Uterus (tissue), 4 donors: ENCODE measurements around the gene GPX4. TPM values are rescaled to one million over a fixed set of nuclear protein-coding genes. Genes with fewer than 3 reads are reported as not detected.

Experiments
- DNase-seq, 2 donors: peaks; one replicate each; pipeline ENCODE4 v3.0.0-alpha.2; 2019 to 2020
- H3K27ac ChIP-seq, 2 donors: fragments of 200-600 bp; sonication (generic); 1 replicate in 1 of 2; 2 replicates in 1 of 2; pipeline ENCODE4 v1.5.1; 2016 to 2018
- H3K27me3 ChIP-seq, 2 donors: fragments of 200-600 bp; sonication (generic); one replicate each; pipeline ENCODE4 v1.5.1; 2018 to 2019; ENCODE audit warnings: control low read depth in 1 of 2
- H3K36me3 ChIP-seq, 2 donors: fragments of 200-600 bp; sonication (generic); one replicate each; pipeline ENCODE4 v1.5.1; 2019; ENCODE audit warnings: control low read depth in 1 of 2
- H3K4me1 ChIP-seq, 2 donors: fragments of 200-600 bp; sonication (generic); one replicate each; pipeline ENCODE4 v1.5.1; 2018 to 2019; ENCODE audit warnings: control low read depth in 1 of 2
- H3K4me3 ChIP-seq, 2 donors: fragments of 200-600 bp; sonication (generic); 1 replicate in 1 of 2; 2 replicates in 1 of 2; pipeline ENCODE4 v1.5.1; 2018 to 2019; ENCODE audit warnings: mild to moderate bottlenecking in 1 of 2
- H3K9me3 ChIP-seq, 2 donors: fragments of 200-600 bp; sonication (generic); one replicate each; pipeline ENCODE4 v1.5.1; 2019; ENCODE audit warnings: control low read depth in 1 of 2
- POLR2A ChIP-seq, 2 donors: fragments of 450-650 bp; IDR thresholded peaks; one replicate each; pipeline ENCODE4 v1.6.1; 2016; ENCODE audit warnings: antibody characterized with exemption in 2 of 2, mild to moderate bottlenecking in 1 of 2, moderate library complexity in 1 of 2
- intact Hi-C: fragments of 100-400 bp; cut with DNase I; formaldehyde crosslinking; loops from one replicate; pipeline ENCODE4 v1.15.1; 2023; ENCODE audit warnings: low total_unique reads
- total RNA-seq, 4 donors: library from RNA; depleted of rRNA in 3 of 4; stranded (reverse); fragments of >200 nt in 3 of 4; gene quantifications; one replicate each; pipeline versions ENCODE4 v1.1.0 to v1.2.4, GENCODE V29; 2014 to 2023
- TF ChIP-seq, protein P1 (sequence below), 4 experiments: fragments of 200-600 bp in 2 of 4; fragments of 450-650 bp in 2 of 4; sonication (generic) in 2 of 4; IDR thresholded peaks; one replicate each; pipeline ENCODE4 v1.5.1; 2016 to 2019; ENCODE audit warnings: antibody characterized with exemption in 4 of 4, mild to moderate bottlenecking in 2 of 4, moderate library complexity in 1 of 4
- donor health status: DM: yes; HTN: yes; CAD: no.

Gene GPX4
- total RNA-seq, 4 donors from 2014 or later, result 68.2 to 357 (median 163) TPM

DNA sequence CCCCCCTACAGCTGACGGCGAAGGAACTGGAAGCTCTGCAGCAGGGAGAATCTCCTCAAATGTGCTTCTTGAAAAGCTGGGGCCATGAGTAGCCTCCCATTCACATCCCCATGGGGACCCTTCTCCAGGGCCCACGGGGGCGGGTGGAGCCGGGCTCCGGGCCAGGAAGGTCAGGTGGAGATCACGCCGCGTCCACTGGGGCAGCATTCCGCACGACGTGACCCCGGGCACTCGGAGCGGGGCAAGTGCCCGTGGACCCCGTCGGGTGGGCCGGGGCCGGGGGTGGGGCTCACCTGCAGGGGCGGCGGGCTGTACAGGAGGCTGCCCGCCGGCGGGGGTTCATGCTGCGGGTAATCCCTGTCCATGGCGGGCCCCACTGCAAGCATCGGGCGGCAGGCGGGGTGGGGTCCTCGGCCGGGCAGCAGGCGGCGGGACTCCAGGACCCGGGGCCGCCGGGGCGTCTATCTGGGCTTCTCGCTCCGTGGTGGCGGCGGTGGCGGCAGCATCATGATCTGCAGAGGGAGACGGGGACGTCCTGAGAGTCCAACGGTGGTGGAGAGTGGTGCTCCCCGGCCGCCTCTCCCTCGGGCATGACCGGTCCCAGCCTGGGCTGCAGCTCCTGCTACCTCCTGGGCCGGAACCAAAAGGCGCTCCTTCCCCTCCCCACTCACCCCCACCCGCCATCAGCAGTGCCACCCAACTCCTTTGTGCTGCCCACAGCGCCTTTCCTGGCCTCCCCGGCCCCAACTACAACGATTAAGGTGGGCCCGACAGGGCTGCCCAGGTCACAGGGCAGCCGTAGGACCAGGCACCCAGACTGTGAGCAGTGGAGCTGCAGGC is 50.3 kb downstream of the GPX4 start:
- H3K4me1 ChIP-seq, result peaks cover 0 to 28% of the 10 kb centered on the region in 2 donors
- H3K4me3 ChIP-seq, result peak overlapping the region in 1 of 2 donors; percentile 24
- peak in 1 of 2 donors; percentile 34 for DNase-seq
- no peaks in the 10 kb centered on the region for H3K36me3 ChIP-seq
- no peak for TF ChIP-seq POLR2A (IDR thresholded peaks at IDR 0.05)
- TF ChIP-seq, protein P1, sequence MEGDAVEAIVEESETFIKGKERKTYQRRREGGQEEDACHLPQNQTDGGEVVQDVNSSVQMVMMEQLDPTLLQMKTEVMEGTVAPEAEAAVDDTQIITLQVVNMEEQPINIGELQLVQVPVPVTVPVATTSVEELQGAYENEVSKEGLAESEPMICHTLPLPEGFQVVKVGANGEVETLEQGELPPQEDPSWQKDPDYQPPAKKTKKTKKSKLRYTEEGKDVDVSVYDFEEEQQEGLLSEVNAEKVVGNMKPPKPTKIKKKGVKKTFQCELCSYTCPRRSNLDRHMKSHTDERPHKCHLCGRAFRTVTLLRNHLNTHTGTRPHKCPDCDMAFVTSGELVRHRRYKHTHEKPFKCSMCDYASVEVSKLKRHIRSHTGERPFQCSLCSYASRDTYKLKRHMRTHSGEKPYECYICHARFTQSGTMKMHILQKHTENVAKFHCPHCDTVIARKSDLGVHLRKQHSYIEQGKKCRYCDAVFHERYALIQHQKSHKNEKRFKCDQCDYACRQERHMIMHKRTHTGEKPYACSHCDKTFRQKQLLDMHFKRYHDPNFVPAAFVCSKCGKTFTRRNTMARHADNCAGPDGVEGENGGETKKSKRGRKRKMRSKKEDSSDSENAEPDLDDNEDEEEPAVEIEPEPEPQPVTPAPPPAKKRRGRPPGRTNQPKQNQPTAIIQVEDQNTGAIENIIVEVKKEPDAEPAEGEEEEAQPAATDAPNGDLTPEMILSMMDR (IDR thresholded peaks at IDR 0.05), result no peak
- intact Hi-C loops, result no loop called here
- H3K9me3 ChIP-seq, result no peaks in the 10 kb centered on the region
- no peaks in the 10 kb centered on the region for H3K27me3 ChIP-seq
- peak overlapping the region; percentile 83 to 85 for H3K27ac ChIP-seq

DNA sequence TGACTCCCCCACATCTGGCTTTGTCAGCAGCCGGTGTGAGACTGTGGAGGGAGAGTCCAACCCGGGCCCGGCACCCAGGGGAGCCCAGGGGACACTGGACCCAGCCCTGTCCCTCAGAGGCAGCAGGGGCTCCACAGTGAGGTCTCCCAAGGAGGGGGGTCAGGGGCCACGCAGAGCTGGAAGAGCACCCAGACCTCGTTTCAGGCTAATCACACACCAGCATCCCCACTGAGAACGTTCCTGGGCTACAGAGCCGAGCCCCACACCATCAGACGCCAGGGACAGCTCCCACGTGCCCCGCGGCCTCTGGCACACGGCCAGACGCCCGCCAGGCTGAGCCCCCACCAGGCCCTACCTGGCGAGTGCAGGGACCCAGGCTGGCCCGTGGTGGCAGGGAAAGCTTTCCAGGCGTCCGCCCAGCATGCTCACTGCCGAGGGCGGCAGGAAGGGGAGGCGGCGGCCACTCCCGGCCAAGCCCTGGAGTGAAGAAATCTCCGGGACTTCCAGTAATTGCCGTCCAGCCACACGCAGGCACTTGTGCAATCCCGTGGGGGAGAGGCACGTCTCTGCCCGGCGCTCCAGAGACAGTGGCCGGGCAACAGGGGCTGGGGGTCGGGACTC is 51.0 kb downstream of the GPX4 start:
- Histone ChIP-seq H3K36me3 (no peaks in the 10 kb centered on the region), H3K27me3 (no peaks in the 10 kb centered on the region), H3K9me3 (no peaks in the 10 kb centered on the region), H3K4me3 (peak overlapping the region; percentile 1 to 24), H3K27ac (peak overlapping the region; percentile 83 to 85), H3K4me1 (peaks cover 0 to 28% of the 10 kb centered on the region in 2 donors)
- TF ChIP-seq, protein P1 (IDR thresholded peaks at IDR 0.05), result peak in 1 of 4 experiments; percentile 5
- peak; percentile 39 to 46 for TF ChIP-seq POLR2A (IDR thresholded peaks at IDR 0.05)
- peak; percentile 90 to 91 for DNase-seq
- intact Hi-C loops, result no loop called here

GRCh38 chr19:1155352-1156304 is 51.8 kb downstream of the GPX4 start:
- Histone ChIP-seq H3K27ac (peak overlapping the region; percentile 83 to 85), H3K4me1 (peaks cover 0 to 28% of the 10 kb centered on the region in 2 donors), H3K9me3 (no peaks in the 10 kb centered on the region), H3K27me3 (no peaks in the 10 kb centered on the region), H3K4me3 (peak overlapping the region; percentile 1 to 24), H3K36me3 (no peaks in the 10 kb centered on the region)
- intact Hi-C loops, result no loop called here
- TF ChIP-seq POLR2A (IDR thresholded peaks at IDR 0.05), result no peak
- TF ChIP-seq, protein P1 (IDR thresholded peaks at IDR 0.05), result no peak
- DNase-seq, result peak in 1 of 2 donors; percentile 45

Other genes starting within 250 kb of the GPX4 start
- 100 to 1,000 TPM in 1 of 4 donors, 10 to 100 TPM in 1, 1 to 10 TPM in 2; 3.2 to 233 (median 50.2) TPM for gene CFD, start 244.3 kb upstream of the GPX4 start, total RNA-seq
- gene MED16, start 210.8 kb upstream of the GPX4 start, total RNA-seq, result 10 to 100 TPM; 12.0 to 69.1 (median 43.1) TPM
- not detected for gene RNU6-9, start 210.5 kb upstream of the GPX4 start, total RNA-seq
- 10 to 100 TPM in 3 of 4 donors, 1 to 10 TPM in 1; 5.3 to 38.2 (median 21.2) TPM for gene R3HDM4, start 190.8 kb upstream of the GPX4 start, total RNA-seq
- gene KISS1R, start 186.7 kb upstream of the GPX4 start, total RNA-seq, result under 1 TPM in 1 of 4 donors, not detected in 3; 0.14 TPM
- gene ARID3A, start 178.0 kb upstream of the GPX4 start, total RNA-seq, result 10 to 100 TPM in 1 of 4 donors, 1 to 10 TPM in 3; 1.3 to 22.0 (median 3.8) TPM
- gene WDR18, start 119.6 kb upstream of the GPX4 start, total RNA-seq, result 10 to 100 TPM; 13.6 to 34.9 (median 17.3) TPM
- gene GRIN3B, start 103.6 kb upstream of the GPX4 start, total RNA-seq, result under 1 TPM in 1 of 4 donors, not detected in 3; 0.48 TPM
- 100 to 1,000 TPM in 1 of 4 donors, 10 to 100 TPM in 3; 47.4 to 164 (median 56.9) TPM for gene TMEM259, start 82.9 kb upstream of the GPX4 start, total RNA-seq
- not detected for gene RNU6-2, start 82.5 kb upstream of the GPX4 start, total RNA-seq
- gene CNN2, start 77.4 kb upstream of the GPX4 start, total RNA-seq, result 100 to 1,000 TPM in 2 of 4 donors, 10 to 100 TPM in 2; 14.3 to 186 (median 88.5) TPM
- gene ABCA7, start 63.9 kb upstream of the GPX4 start, total RNA-seq, result 10 to 100 TPM in 1 of 4 donors, 1 to 10 TPM in 2, under 1 TPM in 1; 0.59 to 10.4 (median 2.7) TPM
- gene ARHGAP45, start 36.8 kb upstream of the GPX4 start, total RNA-seq, result 100 to 1,000 TPM in 1 of 4 donors, 1 to 10 TPM in 3; 4.1 to 154 (median 8.6) TPM
- 100 to 1,000 TPM in 1 of 4 donors, 10 to 100 TPM in 3; 13.6 to 112 (median 59.8) TPM for gene POLR2E, start 8.6 kb upstream of the GPX4 start, total RNA-seq
- 100 to 1,000 TPM in 1 of 4 donors, 10 to 100 TPM in 1, 1 to 10 TPM in 2; 4.4 to 107 (median 10.7) TPM for gene SBNO2, start 70.3 kb downstream of the GPX4 start, total RNA-seq
- 10 to 100 TPM; 17.4 to 62.8 (median 43.3) TPM for gene STK11, start 101.8 kb downstream of the GPX4 start, total RNA-seq
- gene CBARP, start 134.0 kb downstream of the GPX4 start, total RNA-seq, result 1 to 10 TPM in 2 of 4 donors, under 1 TPM in 1, not detected in 1; 0.26 to 1.5 (median 1.0) TPM
- 100 to 1,000 TPM in 2 of 4 donors, 10 to 100 TPM in 1, 1 to 10 TPM in 1; 4.7 to 164 (median 68.9) TPM for gene ATP5F1D, start 137.8 kb downstream of the GPX4 start, total RNA-seq
- gene MIDN, start 144.6 kb downstream of the GPX4 start, total RNA-seq, result 100 to 1,000 TPM in 1 of 4 donors, 10 to 100 TPM in 2, under 1 TPM in 1; 0.77 to 108 (median 15.0) TPM
- 100 to 1,000 TPM; 235 to 950 (median 535) TPM for gene CIRBP, start 165.3 kb downstream of the GPX4 start, total RNA-seq
- 10 to 100 TPM in 2 of 4 donors, 1 to 10 TPM in 2; 2.1 to 24.3 (median 7.1) TPM for gene FAM174C, start 171.5 kb downstream of the GPX4 start, total RNA-seq
- under 1 TPM in 1 of 4 donors, not detected in 3; 0.76 TPM for gene EFNA2, start 181.9 kb downstream of the GPX4 start, total RNA-seq